ENCODE results near the gene SCN3B. TPM values are rescaled to one million over a fixed set of nuclear protein-coding genes. Genes with fewer than 3 reads are reported as not detected.
"Not testable (repeated sequence)": the region's sequence is repeated elsewhere in the genome, so short reads cannot be mapped to it uniquely, and the experiment has no call there.

The SCN3B gene
- total RNA-seq, 1 donor from 2014 or later, result 3.2 TPM

DNA sequence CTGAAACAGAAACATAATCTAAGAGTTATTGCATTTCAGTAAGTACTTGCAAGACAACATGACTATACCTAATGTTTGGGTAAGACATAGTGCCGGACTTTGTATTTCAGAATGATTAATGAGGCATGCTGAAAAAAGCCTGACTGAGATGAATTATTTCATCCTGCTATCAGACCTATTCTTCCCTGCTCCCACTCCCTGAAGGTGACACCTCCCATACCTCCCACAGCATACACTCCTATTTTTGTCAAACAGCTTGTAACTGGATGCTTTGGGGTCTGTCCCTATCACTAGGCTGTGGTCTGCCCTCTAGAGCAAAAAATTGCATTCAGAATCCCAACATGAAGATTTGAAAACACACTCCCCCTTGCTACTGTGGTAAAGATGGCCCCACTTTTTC is 10.9 kb upstream of the SCN3B start:
- no peaks in the 10 kb centered on the region for H3K9me3 ChIP-seq
- intact Hi-C loops (cut with DNase I), result no loop called here
- no peak for DNase-seq (ENCODE audit: extremely low spot score in 2 of 2)
- no peaks in the 10 kb centered on the region for H3K27me3 ChIP-seq
- H3K27ac ChIP-seq, result no peak overlapping the region
- TF ChIP-seq, protein P1, sequence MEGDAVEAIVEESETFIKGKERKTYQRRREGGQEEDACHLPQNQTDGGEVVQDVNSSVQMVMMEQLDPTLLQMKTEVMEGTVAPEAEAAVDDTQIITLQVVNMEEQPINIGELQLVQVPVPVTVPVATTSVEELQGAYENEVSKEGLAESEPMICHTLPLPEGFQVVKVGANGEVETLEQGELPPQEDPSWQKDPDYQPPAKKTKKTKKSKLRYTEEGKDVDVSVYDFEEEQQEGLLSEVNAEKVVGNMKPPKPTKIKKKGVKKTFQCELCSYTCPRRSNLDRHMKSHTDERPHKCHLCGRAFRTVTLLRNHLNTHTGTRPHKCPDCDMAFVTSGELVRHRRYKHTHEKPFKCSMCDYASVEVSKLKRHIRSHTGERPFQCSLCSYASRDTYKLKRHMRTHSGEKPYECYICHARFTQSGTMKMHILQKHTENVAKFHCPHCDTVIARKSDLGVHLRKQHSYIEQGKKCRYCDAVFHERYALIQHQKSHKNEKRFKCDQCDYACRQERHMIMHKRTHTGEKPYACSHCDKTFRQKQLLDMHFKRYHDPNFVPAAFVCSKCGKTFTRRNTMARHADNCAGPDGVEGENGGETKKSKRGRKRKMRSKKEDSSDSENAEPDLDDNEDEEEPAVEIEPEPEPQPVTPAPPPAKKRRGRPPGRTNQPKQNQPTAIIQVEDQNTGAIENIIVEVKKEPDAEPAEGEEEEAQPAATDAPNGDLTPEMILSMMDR (IDR thresholded peaks at IDR 0.05), result no peak
- TF ChIP-seq POLR2A (IDR thresholded peaks at IDR 0.05) (no peak), POLR2AphosphoS5 (IDR thresholded peaks at IDR 0.05; ENCODE audit: insufficient read depth in 1 of 2, low read depth in 1 of 2) (no peak)
- no peak overlapping the region for H3K4me3 ChIP-seq
- no peaks in the 10 kb centered on the region for H3K36me3 ChIP-seq
- no peaks in the 10 kb centered on the region for H3K4me1 ChIP-seq

DNA sequence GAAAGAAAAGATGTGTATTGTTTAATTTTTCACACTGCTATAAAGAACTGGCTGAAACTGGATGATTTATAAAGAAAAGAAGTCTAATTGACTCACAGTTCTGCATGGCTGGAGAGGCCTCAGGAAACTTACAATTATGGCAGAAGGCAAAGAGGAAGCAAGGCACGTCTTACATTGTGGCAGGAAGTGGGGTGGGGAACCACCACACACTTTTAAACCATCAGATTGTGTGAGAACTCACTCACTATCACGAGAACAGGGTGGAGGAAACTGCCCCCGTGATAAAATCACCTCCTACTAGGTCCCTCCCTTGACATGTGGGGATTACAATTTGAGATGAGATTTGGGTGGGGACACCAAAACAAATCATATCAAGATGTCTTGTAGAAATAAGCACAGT is 5.5 kb upstream of the SCN3B start:
- H3K27me3 ChIP-seq; DNase-seq (ENCODE audit: extremely low spot score in 2 of 2); H3K4me3 ChIP-seq; H3K36me3 ChIP-seq; H3K27ac ChIP-seq; H3K9me3 ChIP-seq; intact Hi-C loops (cut with DNase I); H3K4me1 ChIP-seq: not testable (repeated sequence)

DNA sequence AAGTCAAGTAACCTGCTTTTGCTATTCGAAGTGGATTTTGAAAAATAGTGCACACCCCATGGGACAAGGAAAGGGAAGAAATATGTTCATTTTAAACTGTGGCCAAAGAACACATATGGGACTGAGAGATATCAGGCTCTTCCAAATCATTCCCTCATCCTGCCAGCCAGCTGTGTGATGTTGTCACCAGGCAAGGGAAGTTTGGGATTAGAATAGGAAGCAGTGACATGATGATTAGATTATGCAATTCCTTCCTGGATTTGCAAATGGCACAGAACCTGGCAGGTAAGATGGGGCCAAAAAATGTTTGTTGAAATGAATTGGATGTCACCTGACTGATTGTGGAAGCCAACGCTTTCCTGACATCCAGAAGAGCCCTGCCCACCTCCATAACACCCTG is 4.9 kb upstream of the SCN3B start:
- no peak for DNase-seq (ENCODE audit: extremely low spot score in 2 of 2)
- TF ChIP-seq POLR2AphosphoS5 (IDR thresholded peaks at IDR 0.05; ENCODE audit: insufficient read depth in 1 of 2, low read depth in 1 of 2), result no peak
- no peak for TF ChIP-seq POLR2A (IDR thresholded peaks at IDR 0.05)
- TF ChIP-seq, protein P1 (IDR thresholded peaks at IDR 0.05), result no peak
- no peaks in the 10 kb centered on the region for H3K36me3 ChIP-seq
- no peak overlapping the region for H3K27ac ChIP-seq
- no peaks in the 10 kb centered on the region for H3K27me3 ChIP-seq
- H3K9me3 ChIP-seq, result no peaks in the 10 kb centered on the region
- intact Hi-C loops (cut with DNase I), result no loop called here
- peaks cover 9% of the 10 kb centered on the region for H3K4me1 ChIP-seq
- no peak overlapping the region for H3K4me3 ChIP-seq

DNA sequence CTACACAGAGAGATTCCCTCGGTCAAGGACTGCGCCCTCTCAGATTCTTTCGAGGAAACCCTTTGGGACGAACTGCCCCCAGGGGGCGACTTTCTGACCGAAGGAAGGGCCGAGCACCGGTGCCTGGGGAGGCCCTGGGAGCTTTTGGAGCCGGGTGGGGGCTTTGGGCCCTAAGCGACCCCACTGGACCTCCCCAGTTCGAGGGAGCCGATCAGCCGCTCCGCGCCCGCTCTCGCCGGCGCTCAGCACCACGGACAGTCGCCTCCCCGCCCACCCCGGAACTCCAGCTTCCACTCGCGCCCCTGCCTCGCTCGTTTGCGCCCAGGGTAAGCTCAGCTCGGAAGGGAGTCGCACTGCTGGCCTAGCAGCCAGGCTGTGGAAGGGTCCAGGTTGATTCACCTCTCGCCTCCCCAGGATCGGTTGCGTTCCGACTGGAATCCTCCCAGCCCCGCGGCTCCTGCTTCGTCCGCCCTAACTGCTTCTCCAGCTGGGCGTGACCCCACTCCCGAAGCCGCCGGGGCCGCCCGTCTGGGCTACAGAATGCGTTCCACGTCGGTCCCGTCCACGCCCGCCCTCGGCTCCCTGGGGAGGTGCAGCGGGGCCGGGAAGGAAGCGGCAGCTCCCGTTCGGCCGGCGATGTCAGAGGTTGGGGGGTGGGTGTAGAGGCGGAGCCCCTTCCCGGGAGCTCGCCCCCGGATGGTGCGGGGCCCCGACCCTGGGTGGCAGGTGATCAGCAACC is 428 bp downstream of the SCN3B start:
- Histone ChIP-seq H3K36me3 (no peaks in the 10 kb centered on the region), H3K9me3 (no peaks in the 10 kb centered on the region), H3K4me1 (peaks cover 20% of the 10 kb centered on the region), H3K27me3 (no peaks in the 10 kb centered on the region), H3K4me3 (peak overlapping the region; percentile 62 to 63), H3K27ac (peak overlapping the region; percentile 2)
- DNase-seq (ENCODE audit: extremely low spot score in 2 of 2), result no peak
- TF ChIP-seq POLR2A (IDR thresholded peaks at IDR 0.05) (no peak), POLR2AphosphoS5 (IDR thresholded peaks at IDR 0.05; ENCODE audit: insufficient read depth in 1 of 2, low read depth in 1 of 2) (no peak)
- TF ChIP-seq, protein P1 (IDR thresholded peaks at IDR 0.05), result no peak
- intact Hi-C loops (cut with DNase I), result no loop called here

DNA sequence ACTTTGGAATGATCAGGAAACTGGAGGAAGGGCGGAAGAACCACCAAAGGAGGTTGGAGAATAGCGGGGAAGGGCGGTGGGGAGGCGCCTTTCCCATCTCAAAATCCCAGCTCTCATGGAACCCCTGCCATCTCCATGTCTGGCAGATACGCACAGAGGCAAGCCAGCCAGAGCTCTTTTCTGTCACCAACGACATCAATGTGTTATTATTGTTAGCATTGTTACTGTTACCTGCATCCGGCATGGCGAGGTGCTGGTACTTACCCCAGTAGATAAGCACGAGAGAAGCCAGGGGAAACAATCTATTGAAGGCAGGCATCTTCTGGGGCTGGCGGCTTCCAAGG is 969 bp downstream of the SCN3B start:
- H3K27me3 ChIP-seq, result no peaks in the 10 kb centered on the region
- peak overlapping the region; percentile 62 to 63 for H3K4me3 ChIP-seq
- no peak for DNase-seq (ENCODE audit: extremely low spot score in 2 of 2)
- intact Hi-C loops (cut with DNase I), result no loop called here
- H3K9me3 ChIP-seq, result no peaks in the 10 kb centered on the region
- H3K36me3 ChIP-seq, result no peaks in the 10 kb centered on the region
- H3K4me1 ChIP-seq, result peaks cover 20% of the 10 kb centered on the region
- TF ChIP-seq, protein P1 (IDR thresholded peaks at IDR 0.05), result no peak
- TF ChIP-seq POLR2AphosphoS5 (IDR thresholded peaks at IDR 0.05; ENCODE audit: insufficient read depth in 1 of 2, low read depth in 1 of 2), result no peak
- TF ChIP-seq POLR2A (IDR thresholded peaks at IDR 0.05), result no peak
- no peak overlapping the region for H3K27ac ChIP-seq

All from vagina (tissue), 2 donors.